ENCODE measurements around the gene ZNF730. TPM values are rescaled to one million over a fixed set of nuclear protein-coding genes. Genes with fewer than 3 reads are reported as not detected.
"Not testable (repeated sequence)": the region's sequence is repeated elsewhere in the genome, so short reads cannot be mapped to it uniquely, and the experiment has no call there.

Gene ZNF730
- total RNA-seq, 6 experiments from 2014 or later = 0.38 to 2.1 (median 1.1) TPM

GRCh38 chr19:23118400-23118799, 1.6 kb downstream of the ZNF730 start:
- H3K4me1 Mint-ChIP-seq (ENCODE audit: low read depth) = peaks cover 21% of the 10 kb centered on the region
- peak overlapping the region; percentile 93; the same call in 1 of the 2 replicates for H3K4me3 Mint-ChIP-seq

GRCh38 chr19:23134211-23134610, 17.4 kb downstream of the ZNF730 start:
- not testable (repeated sequence) for DNase-seq; H3K27me3 Mint-ChIP-seq (ENCODE audit: insufficient read depth); H3K4me1 Mint-ChIP-seq (ENCODE audit: low read depth); H3K27ac Mint-ChIP-seq; H3K4me3 Mint-ChIP-seq
- H3K9me3 Mint-ChIP-seq = peaks cover 33% of the 10 kb centered on the region
- peaks cover 16% of the 10 kb centered on the region; the same call in 1 of the 2 replicates for H3K36me3 Mint-ChIP-seq (ENCODE audit: low read depth)

More at GRCh38 chr19:23118400-23118799, 1.6 kb downstream of the ZNF730 start:
- H3K27me3 Mint-ChIP-seq (ENCODE audit: insufficient read depth) = no peaks in the 10 kb centered on the region
- peaks cover 17% of the 10 kb centered on the region for H3K36me3 Mint-ChIP-seq (ENCODE audit: low read depth)
- H3K9me3 Mint-ChIP-seq = peaks cover 16% of the 10 kb centered on the region
- H3K27ac Mint-ChIP-seq = no peak overlapping the region
- TF ChIP-seq CTCF (IDR thresholded peaks at IDR 0.05) = no peak
- no peak for DNase-seq

GRCh38 chr19:23145617-23146415, 29.0 kb downstream of the ZNF730 start:
- Mint-ChIP-seq H3K27me3 (ENCODE audit: insufficient read depth) (no peaks in the 10 kb centered on the region), H3K4me1 (ENCODE audit: low read depth) (no peaks in the 10 kb centered on the region), H3K27ac (no peak overlapping the region), H3K4me3 (no peak overlapping the region), H3K9me3 (peaks cover 79% of the 10 kb centered on the region), H3K36me3 (ENCODE audit: low read depth) (peaks cover 54% of the 10 kb centered on the region)
- no peak for DNase-seq
- no peak for TF ChIP-seq CTCF (IDR thresholded peaks at IDR 0.05)

GRCh38 chr19:23160766-23161165, 43.9 kb downstream of the ZNF730 start:
- Mint-ChIP-seq H3K9me3 (peaks cover 57% of the 10 kb centered on the region), H3K4me1 (ENCODE audit: low read depth) (no peaks in the 10 kb centered on the region), H3K27me3 (ENCODE audit: insufficient read depth) (no peaks in the 10 kb centered on the region), H3K27ac (no peak overlapping the region), H3K36me3 (ENCODE audit: low read depth) (peaks cover 13% of the 10 kb centered on the region; the same call in 1 of the 2 replicates), H3K4me3 (no peak overlapping the region)
- DNase-seq = no peak
- TF ChIP-seq CTCF (IDR thresholded peaks at IDR 0.05) = no peak

- H3K4me3 Mint-ChIP-seq; DNase-seq; H3K4me1 Mint-ChIP-seq (ENCODE audit: low read depth); H3K27ac Mint-ChIP-seq; H3K36me3 Mint-ChIP-seq (ENCODE audit: low read depth); H3K27me3 Mint-ChIP-seq (ENCODE audit: insufficient read depth): not testable (repeated sequence)
- H3K9me3 Mint-ChIP-seq = peaks cover 17% of the 10 kb centered on the region
Measured at GRCh38 chr19:23168286-23168685, 51.5 kb downstream of the ZNF730 start.

GRCh38 chr19:23183251-23183650, 66.4 kb downstream of the ZNF730 start:
- H3K27ac Mint-ChIP-seq = no peak overlapping the region
- H3K9me3 Mint-ChIP-seq = peaks cover 69% of the 10 kb centered on the region
- H3K36me3 Mint-ChIP-seq (ENCODE audit: low read depth) = no peaks in the 10 kb centered on the region
- no peak overlapping the region for H3K4me3 Mint-ChIP-seq
- no peaks in the 10 kb centered on the region for H3K4me1 Mint-ChIP-seq (ENCODE audit: low read depth)
- TF ChIP-seq CTCF (IDR thresholded peaks at IDR 0.05) = no peak
- DNase-seq = no peak
- no peaks in the 10 kb centered on the region; the same call in 1 of the 2 replicates for H3K27me3 Mint-ChIP-seq (ENCODE audit: insufficient read depth)
